GM18508 (cell line): ENCODE results near the gene MALRD1.
"Not testable (repeated sequence)": the region's sequence is repeated elsewhere in the genome, so short reads cannot be mapped to it uniquely, and the experiment has no call there.

Source experiments
- ATAC-seq: cut with Tn5 transposase; IDR thresholded peaks from one replicate; pipeline ENCODE4 v1.9.1; 2021; ENCODE audit warnings: moderate number of reproducible peaks; ENCODE audit not compliant: insufficient read depth, unreplicated experiment

MALRD1 gene

GRCh38 chr10:19469521-19469920, 420.9 kb downstream of the MALRD1 start:
- no peak for ATAC-seq

- ATAC-seq, result no peak
Measured at GRCh38 chr10:19479854-19480253, 431.3 kb downstream of the MALRD1 start.

GRCh38 chr10:19480353-19480752, 431.8 kb downstream of the MALRD1 start:
- no peak for ATAC-seq

- no peak for ATAC-seq
Measured at GRCh38 chr10:19483421-19483820, 434.8 kb downstream of the MALRD1 start.

DNA sequence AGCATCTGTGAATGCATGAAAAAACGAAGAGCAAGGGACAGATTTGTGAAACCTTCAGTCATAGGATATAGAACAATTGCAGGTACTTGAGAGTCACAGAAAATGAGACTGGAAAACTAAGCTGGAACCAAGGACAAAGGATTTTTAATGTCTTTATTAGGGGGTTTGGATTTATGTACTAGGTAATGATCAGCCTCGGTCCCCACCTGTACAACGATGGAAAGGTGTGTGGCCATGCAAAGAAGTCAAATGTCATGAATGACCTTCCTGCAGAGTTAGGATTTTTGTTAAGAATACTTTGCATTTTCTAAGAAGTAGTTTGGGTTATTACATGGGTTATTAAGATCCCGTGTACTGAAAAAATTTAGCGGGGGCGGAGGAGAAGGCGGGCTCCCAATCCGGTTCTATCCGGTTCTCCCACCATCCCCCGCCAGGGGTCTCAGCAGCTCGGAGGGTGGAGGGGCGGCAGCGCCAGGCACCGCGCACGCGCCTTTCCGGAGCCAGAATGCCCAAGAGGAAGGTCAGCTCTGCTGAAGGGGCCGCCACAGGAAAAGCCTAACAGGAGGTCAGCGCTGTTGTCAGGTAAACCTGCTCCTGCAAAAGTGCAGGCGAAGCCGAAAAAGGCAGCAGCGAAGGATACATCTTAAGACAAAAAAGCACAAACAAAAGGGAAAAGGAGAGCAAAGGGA, 440.1 kb downstream of the MALRD1 start:
- no peak for ATAC-seq

- ATAC-seq, result no peak
Measured at GRCh38 chr10:19491166-19491565, 442.6 kb downstream of the MALRD1 start.

DNA sequence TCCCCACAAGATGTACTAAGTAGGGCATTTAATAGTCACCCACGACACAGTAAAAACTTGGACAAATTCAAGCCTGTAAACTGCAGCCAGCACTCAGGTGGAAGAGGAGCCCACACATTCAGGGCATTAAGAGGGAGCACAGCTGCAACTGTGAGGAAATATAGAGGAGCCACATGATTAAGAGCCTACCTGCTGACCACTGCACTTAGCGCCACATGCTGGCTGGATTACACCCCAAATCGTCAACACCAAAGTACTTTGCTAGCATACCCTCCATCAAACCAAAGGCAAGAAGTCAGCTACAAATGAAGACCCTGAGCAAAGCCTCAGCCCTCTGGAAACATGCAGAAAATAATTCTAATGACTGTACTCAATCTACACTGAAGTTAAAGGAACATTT, 445.3 kb downstream of the MALRD1 start:
- ATAC-seq, result no peak

GRCh38 chr10:19497026-19497425, 448.4 kb downstream of the MALRD1 start:
- ATAC-seq, result no peak

DNA sequence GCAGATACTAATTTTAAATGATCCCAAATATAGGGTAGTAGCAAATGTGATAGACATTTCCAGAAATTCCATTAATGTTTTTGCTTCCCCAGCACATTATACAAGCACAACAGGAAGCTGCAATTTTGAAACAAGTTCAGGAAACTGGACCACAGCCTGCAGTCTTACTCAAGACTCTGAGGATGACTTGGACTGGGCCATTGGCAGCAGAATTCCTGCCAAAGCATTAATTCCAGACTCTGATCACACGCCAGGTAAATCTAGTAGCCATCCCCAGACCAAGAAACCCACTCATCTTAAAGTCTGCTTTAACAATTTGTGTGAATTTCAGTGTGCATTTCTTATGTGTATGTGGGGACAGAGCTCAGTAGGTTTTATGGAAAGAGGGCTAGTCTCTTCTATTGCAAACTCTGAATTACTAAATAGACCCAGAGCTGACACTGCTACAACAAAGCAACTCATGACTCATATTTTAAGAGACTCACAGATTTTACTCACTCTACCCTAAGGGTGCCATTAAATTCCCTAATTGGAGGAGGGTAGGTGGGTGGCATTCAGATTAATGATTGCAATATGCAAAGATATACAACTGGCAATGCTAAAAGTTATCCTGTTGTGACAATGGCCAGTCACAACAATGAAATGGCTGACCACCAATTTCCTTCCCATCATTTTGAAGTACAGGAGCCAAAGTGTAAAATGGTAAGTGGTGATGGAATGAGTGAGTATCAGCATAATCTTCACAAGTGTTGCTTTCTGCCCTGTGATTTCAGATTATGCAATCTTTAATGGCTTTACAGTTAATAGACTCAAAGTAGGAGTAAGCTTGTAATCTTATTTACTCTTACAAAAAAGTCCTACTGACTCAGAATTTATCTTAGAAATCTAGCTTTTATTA, 450.0 kb downstream of the MALRD1 start:
- no peak for ATAC-seq

GRCh38 chr10:19499291-19499770, 450.7 kb downstream of the MALRD1 start:
- ATAC-seq, result no peak

DNA sequence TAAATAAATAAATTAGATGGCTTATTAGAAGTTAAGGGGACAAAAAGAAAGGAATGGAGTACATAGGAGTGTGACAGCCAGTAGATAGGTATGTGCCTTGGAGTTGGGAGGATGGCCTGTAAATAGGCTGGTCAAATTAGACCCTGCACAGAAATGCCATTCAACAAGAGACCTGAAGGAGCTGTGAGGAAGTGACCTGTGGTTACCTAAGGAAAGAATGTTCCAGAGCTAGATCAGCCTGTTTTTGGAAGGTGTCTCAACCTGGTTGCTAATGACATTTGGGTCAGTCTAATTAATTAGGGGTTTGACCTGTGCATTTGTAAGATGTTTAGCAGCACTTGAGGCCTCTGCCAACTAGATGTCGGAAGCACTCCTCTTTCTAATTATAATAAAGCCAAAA, 452.4 kb downstream of the MALRD1 start:
- ATAC-seq, result no peak

DNA sequence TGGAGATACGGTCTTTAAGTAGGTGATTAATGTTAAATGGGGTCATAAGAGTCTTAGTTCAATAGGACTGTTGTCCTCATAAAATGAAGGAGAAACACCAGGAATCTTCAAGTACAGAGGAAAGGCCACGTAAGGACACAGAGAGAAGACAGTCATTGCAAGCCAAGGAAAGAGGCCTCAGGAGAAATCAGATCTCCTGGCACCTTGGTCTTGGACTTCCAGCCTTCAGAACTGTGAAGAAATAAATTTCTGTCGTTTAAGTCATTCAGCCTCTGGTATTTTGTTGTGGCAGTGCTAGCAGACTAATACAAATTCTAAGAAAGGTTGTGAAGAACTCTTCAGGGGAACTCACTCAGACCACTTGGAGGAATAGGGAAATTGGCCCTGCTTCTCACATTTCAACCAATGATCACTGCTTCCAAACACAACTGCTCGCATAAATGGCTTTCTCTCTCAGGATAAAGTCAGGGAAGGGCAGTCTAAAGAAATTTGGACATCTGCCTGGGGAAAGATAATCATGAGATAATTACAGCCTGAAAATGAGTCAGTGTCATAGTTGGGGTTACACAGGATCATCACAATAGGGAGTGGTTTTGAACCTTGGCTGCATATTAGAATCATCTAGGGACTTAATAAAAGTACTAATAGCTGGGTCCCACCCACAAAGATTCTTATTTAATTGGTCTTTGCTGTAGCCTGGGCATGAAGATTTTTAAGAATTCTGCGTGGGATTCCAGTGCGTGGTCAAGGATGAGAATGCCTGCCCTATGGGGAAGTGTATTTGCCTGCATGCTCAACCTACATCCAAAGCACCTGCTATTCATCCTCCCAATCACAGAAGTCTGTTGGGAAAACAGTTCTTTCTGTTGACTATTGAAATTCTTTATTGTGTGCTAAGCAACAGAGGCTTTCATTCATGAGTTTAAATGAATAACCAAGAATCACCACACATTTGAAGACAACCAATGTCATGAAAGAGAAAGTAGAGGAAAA, 457.0 kb downstream of the MALRD1 start:
- ATAC-seq, result no peak

DNA sequence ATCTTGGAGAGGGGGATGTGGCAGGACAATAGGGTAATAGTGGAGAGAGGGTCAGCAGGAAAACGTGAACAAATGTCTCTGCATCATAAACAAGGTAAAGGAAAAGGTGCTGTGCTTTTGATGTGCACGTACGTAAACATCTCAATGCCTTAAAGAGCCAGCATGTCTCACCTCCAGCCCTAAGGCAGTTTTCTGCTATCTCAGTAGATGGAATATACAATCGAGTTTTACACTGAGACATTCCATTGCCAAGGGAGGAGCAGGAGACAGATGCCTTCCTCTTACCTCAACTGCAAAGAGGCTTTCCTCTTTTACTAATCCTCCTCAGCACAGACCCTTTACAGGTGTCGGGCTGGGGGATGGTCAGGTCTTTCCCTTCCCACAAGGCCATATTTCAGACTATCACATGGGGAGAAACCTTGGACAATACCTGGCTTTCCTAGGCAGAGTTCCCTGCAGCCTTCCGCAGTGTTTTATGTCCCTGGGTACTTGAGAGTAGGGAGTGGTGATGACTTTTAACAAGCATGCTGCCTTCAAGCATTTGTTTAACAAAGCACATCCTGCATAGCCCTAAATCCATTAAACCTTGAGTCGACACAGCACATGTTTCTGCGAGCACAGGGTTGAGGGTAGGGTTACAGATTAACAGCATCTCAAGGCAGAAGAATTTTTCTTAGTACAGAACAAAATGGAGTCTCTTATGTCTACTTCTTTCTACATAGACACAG, 461.6 kb downstream of the MALRD1 start:
- not testable (repeated sequence) for ATAC-seq

GRCh38 chr10:19518109-19518508, 469.5 kb downstream of the MALRD1 start:
- no peak for ATAC-seq

DNA sequence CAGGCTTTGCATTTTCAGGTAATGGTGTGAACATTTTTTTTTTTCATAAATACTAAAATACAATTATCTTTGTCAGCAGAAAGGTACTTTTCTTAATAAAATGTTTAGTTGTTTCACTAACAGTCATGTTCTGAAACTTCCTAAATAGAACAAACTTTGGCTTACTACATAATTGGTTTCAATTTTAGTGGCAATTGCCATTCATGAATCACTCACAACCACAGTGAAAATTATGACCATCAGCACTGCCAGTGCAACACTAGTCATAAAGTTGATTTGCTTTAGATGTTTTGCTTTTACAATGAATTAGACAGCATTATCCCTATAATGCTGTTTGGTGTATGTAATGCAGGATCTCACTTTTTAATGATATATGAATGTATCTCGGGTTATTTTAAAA, 470.0 kb downstream of the MALRD1 start:
- ATAC-seq, result no peak

DNA sequence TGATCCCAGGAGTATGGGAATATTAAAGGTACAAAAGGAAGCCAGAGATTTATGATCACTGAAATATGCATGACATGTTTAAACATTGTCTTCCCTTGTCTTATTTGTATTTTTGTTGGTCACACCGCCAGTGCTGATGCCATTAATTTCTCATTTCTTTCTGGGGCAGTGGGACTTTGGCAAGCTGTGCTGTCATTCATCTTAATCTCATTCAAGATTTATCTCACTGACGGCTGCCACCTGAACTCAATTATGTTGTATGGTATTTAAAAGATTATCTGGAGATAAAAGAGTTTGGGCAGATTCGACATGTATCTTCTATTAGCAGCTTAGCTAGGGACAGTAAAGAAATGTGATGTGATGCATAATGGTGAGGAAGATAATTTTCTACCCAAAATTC, 482.7 kb downstream of the MALRD1 start:
- no peak for ATAC-seq

DNA sequence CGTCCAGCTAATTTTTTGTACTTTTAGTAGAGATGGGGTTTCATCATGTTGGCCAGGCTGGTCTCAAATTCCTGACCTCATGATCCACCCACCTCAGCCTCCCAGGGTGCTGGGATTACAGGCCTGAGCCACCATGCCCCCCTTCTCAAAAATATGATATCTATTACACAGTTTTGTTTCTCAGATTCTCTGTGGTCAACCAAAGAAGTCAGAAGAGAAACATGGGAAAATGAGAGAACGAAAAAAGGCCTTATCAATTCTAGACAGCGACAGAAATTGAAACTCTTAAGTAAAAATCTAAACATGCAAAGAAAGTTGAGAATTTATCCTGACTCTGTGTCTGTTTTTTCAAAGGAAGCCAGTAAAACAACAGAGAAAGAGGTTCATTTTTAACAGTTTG, 483.8 kb downstream of the MALRD1 start:
- ATAC-seq, result no peak

- ATAC-seq, result no peak
Measured at GRCh38 chr10:19541299-19541698, 492.7 kb downstream of the MALRD1 start.

DNA sequence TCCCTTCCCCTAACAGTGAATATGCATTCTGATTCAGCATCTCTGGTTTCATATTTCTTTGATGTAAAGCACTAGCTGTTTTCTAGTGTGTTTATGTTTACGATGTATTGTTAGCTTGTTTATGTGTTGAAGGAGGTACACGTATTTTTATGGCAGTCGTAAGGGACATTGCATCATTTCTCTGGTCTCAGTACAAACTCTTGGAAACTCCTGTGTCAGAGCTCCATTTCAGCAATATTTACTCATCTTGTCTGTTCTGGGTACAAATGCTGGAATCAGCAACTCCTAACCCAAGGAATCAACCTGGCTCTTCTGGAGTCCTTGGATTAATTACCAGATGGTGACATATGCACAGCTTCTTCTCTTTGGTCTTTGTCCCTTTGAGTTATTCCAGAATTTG, 497.6 kb downstream of the MALRD1 start:
- no peak for ATAC-seq

GRCh38 chr10:19549503-19549902, 500.9 kb downstream of the MALRD1 start:
- no peak for ATAC-seq
